SK-N-SH treated with all-trans-retinoic acid at 6 μM for 48 hours (cell line): ENCODE data around the gene C11orf68.

Experiments
- ATAC-seq: fragments of 200-7000 bp; cut with Tn5 transposase; 3 replicates; pipeline ENCODE4 v1.9.1; 2020; ENCODE audit warnings: mild to moderate bottlenecking, moderate library complexity
- ARNTL ChIP-seq: fragments of 450-650 bp; formaldehyde crosslinking; IDR thresholded peaks from 2 replicates; pipeline ENCODE4 v1.5.0; 2020; ENCODE audit warnings: low read depth, mild to moderate bottlenecking, moderate library complexity, borderline replicate concordance
- BACH2 ChIP-seq: fragments of 250-450 bp; sonication (Bioruptor Pico); IDR thresholded peaks from 2 replicates; pipeline ENCODE4 v1.9.0; 2021; ENCODE audit warnings: mild to moderate bottlenecking, borderline replicate concordance
- CSDC2 ChIP-seq: fragments of 250-450 bp; sonication (Bioruptor Pico); IDR thresholded peaks from 2 replicates; pipeline ENCODE4 v1.5.0; 2020; ENCODE audit warnings: mild to moderate bottlenecking, moderate library complexity
- CSRNP3 ChIP-seq: fragments of 250-450 bp; sonication (Bioruptor Pico); IDR thresholded peaks from 2 replicates; pipeline ENCODE4 v1.5.1; 2021; ENCODE audit warnings: mild to moderate bottlenecking, moderate library complexity
- ESRRG ChIP-seq: fragments of 250-450 bp; sonication (Bioruptor Pico); IDR thresholded peaks from 2 replicates; pipeline ENCODE4 v1.6.1; 2021; ENCODE audit warnings: mild to moderate bottlenecking
- ISL1 ChIP-seq: fragments of 250-450 bp; sonication (Bioruptor Pico); IDR thresholded peaks from 2 replicates; pipeline ENCODE4 v2.1.2; 2022; ENCODE audit warnings: mild to moderate bottlenecking, moderate library complexity
- OSR1 ChIP-seq: fragments of 250-450 bp; sonication (Bioruptor Pico); IDR thresholded peaks from 2 replicates; pipeline ENCODE4 v1.8.0; 2022; ENCODE audit warnings: moderate library complexity, mild to moderate bottlenecking, inconsistent platforms
- PATZ1 ChIP-seq: fragments of 250-450 bp; sonication (Bioruptor Pico); IDR thresholded peaks from 2 replicates; pipeline ENCODE4 v1.8.0; 2020; ENCODE audit warnings: mild to moderate bottlenecking, moderate library complexity, borderline replicate concordance
- RARB ChIP-seq: fragments of 250-450 bp; sonication (Bioruptor Pico); IDR thresholded peaks from 2 replicates; pipeline ENCODE4 v1.8.0; 2021; ENCODE audit warnings: mild to moderate bottlenecking, moderate library complexity
- SNAI2 ChIP-seq: fragments of 250-450 bp; sonication (Bioruptor Pico); IDR thresholded peaks from 2 replicates; pipeline ENCODE4 v1.5.0; 2020; ENCODE audit warnings: mild to moderate bottlenecking, moderate library complexity
- TCF4 ChIP-seq: fragments of 250-450 bp; sonication (Bioruptor Pico); IDR thresholded peaks from 2 replicates; pipeline ENCODE4 v1.8.0; 2021; ENCODE audit warnings: mild to moderate bottlenecking, moderate library complexity, borderline replicate concordance
- ZC3H10 ChIP-seq: fragments of 250-450 bp; sonication (Bioruptor Pico); IDR thresholded peaks from 2 replicates; pipeline ENCODE4 v1.5.1; 2021; ENCODE audit warnings: mild to moderate bottlenecking, moderate library complexity
- ZFP3 ChIP-seq: fragments of 250-450 bp; sonication (Bioruptor Pico); IDR thresholded peaks from 2 replicates; pipeline ENCODE4 v1.5.0; 2020; ENCODE audit warnings: mild to moderate bottlenecking, moderate library complexity
- ZFP30 ChIP-seq: fragments of 450-650 bp; formaldehyde crosslinking; IDR thresholded peaks from 2 replicates; pipeline ENCODE4 v1.5.0; 2022; ENCODE audit warnings: mild to moderate bottlenecking, moderate library complexity
- ZNF70 ChIP-seq: fragments of 450-650 bp; formaldehyde crosslinking; IDR thresholded peaks from 2 replicates; pipeline ENCODE4 v1.5.0; 2020; ENCODE audit warnings: mild to moderate bottlenecking, moderate library complexity
- ZNF8 ChIP-seq: fragments of 450-650 bp; formaldehyde crosslinking; IDR thresholded peaks from 2 replicates; pipeline ENCODE4 v1.5.0; 2020; ENCODE audit warnings: mild to moderate bottlenecking, moderate library complexity
- TF ChIP-seq, protein P1 (sequence below): fragments of 250-450 bp; sonication (Bioruptor Pico); IDR thresholded peaks from 2 replicates; pipeline ENCODE4 v1.5.0; 2020; ENCODE audit warnings: mild to moderate bottlenecking, moderate library complexity
- TF ChIP-seq, protein P2 (sequence below): fragments of 250-450 bp; sonication (Bioruptor Pico); IDR thresholded peaks from 2 replicates; pipeline ENCODE4 v1.8.0; 2021; ENCODE audit warnings: low read depth, mild to moderate bottlenecking, moderate library complexity, borderline replicate concordance

The C11orf68 gene

GRCh38 chr11:65897020-65897471, 21.8 kb downstream of the C11orf68 start (continued):
- TF ChIP-seq TCF4 (CRISPR knock-in tag) (no peak), ZFP30 (no peak), SNAI2 (CRISPR knock-in tag) (no peak)
- TF ChIP-seq, all 23 proteins: peak for 0

DNA sequence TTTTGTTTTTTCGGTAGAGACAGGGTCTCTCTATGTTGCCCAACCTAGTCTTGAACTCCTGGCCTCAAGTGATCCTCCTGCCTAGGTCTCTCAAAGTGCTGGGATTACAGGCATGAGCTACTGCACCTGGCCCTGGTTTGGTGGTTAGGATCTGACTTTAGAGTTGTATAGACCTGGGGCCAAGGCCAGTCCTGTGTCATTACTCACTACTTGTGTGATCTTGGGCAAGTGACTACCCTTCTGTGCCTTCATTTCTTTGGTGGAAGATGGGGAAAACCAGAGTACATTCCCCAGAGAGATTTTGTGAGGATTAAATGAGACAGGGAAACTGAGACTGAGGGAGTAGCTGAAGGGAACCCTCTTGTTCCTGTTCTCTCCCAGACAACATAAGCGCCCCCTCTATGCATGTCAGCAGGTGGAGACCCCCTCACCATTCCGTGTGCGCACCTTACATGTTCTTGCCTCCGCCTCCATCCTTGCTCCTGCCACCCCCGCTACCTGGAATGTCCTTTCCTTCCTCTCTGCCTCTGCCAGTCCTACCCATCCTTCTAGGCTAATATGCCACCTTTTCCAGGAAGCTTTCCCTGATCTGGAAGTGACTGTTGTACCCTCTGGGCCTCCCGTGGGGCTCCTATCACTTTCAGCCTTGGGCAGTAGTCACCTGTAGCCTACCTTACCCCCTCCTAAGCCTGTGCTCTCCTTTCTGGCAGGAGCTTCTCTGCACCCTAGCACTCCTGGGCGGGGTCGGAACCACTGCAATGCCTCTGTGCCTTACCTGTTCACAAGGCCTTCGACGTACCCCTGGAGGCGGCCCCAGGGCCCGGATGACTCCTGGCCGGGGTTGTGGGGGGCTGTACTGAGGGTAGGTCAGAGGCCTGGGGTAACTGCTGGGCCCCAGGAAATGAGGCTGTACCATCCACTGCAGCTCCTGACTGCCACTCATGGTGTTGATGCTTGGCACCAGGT, 22.5 kb downstream of the C11orf68 start:
- no peak for ATAC-seq
- TF ChIP-seq ZFP30, result no peak
- TF ChIP-seq, protein P1, sequence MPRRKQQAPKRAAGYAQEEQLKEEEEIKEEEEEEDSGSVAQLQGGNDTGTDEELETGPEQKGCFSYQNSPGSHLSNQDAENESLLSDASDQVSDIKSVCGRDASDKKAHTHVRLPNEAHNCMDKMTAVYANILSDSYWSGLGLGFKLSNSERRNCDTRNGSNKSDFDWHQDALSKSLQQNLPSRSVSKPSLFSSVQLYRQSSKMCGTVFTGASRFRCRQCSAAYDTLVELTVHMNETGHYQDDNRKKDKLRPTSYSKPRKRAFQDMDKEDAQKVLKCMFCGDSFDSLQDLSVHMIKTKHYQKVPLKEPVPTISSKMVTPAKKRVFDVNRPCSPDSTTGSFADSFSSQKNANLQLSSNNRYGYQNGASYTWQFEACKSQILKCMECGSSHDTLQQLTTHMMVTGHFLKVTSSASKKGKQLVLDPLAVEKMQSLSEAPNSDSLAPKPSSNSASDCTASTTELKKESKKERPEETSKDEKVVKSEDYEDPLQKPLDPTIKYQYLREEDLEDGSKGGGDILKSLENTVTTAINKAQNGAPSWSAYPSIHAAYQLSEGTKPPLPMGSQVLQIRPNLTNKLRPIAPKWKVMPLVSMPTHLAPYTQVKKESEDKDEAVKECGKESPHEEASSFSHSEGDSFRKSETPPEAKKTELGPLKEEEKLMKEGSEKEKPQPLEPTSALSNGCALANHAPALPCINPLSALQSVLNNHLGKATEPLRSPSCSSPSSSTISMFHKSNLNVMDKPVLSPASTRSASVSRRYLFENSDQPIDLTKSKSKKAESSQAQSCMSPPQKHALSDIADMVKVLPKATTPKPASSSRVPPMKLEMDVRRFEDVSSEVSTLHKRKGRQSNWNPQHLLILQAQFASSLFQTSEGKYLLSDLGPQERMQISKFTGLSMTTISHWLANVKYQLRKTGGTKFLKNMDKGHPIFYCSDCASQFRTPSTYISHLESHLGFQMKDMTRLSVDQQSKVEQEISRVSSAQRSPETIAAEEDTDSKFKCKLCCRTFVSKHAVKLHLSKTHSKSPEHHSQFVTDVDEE, result no peak
- TF ChIP-seq OSR1 (CRISPR knock-in tag), result no peak
- TF ChIP-seq BACH2 (CRISPR knock-in tag), result no peak
- TF ChIP-seq, protein P2, sequence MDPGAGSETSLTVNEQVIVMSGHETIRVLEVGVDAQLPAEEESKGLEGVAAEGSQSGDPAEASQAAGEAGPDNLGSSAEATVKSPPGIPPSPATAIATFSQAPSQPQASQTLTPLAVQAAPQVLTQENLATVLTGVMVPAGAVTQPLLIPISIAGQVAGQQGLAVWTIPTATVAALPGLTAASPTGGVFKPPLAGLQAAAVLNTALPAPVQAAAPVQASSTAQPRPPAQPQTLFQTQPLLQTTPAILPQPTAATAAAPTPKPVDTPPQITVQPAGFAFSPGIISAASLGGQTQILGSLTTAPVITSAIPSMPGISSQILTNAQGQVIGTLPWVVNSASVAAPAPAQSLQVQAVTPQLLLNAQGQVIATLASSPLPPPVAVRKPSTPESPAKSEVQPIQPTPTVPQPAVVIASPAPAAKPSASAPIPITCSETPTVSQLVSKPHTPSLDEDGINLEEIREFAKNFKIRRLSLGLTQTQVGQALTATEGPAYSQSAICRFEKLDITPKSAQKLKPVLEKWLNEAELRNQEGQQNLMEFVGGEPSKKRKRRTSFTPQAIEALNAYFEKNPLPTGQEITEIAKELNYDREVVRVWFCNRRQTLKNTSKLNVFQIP, result no peak
- TF ChIP-seq ZC3H10, result no peak
- TF ChIP-seq ZFP3, result no peak
- TF ChIP-seq ZNF8 (CRISPR knock-in tag), result no peak
- no peak for TF ChIP-seq TCF4 (CRISPR knock-in tag)
- TF ChIP-seq ZNF70 (CRISPR knock-in tag), result no peak
- no peak for TF ChIP-seq RARB (CRISPR knock-in tag)
- no peak for TF ChIP-seq CSDC2 (CRISPR knock-in tag)
- TF ChIP-seq ARNTL (CRISPR knock-in tag), result no peak
- TF ChIP-seq ESRRG (CRISPR knock-in tag), result no peak

- no peak for ATAC-seq
- TF ChIP-seq CSRNP3, result no peak
- no peak for TF ChIP-seq OSR1 (CRISPR knock-in tag)
- TF ChIP-seq RARB (CRISPR knock-in tag), result no peak
- TF ChIP-seq PATZ1 (CRISPR knock-in tag), result no peak
- TF ChIP-seq, protein P2, result no peak
- TF ChIP-seq, protein P1, result no peak
- TF ChIP-seq ZC3H10, result no peak
- TF ChIP-seq ISL1, result no peak
- TF ChIP-seq ZNF8 (CRISPR knock-in tag), result no peak
- TF ChIP-seq BACH2 (CRISPR knock-in tag), result no peak
- TF ChIP-seq CSDC2 (CRISPR knock-in tag), result no peak
- TF ChIP-seq, all 23 proteins: peak for 0
Observed at GRCh38 chr11:65895482-65895981, 23.3 kb downstream of the C11orf68 start.
